Pulmonary artery endothelial cell (primary cell): ENCODE results near the gene CYP1B1. TPM values are rescaled to one million over a fixed set of nuclear protein-coding genes. Genes with fewer than 3 reads are reported as not detected.
"Not testable (repeated sequence)": the region's sequence is repeated elsewhere in the genome, so short reads cannot be mapped to it uniquely, and the experiment has no call there.

Source experiments
- DNase-seq: peaks from one replicate; pipeline ENCODE4 v3.0.0-alpha.2; 2011; ENCODE audit warnings: low read depth, low spot score
- total RNA-seq: library from RNA; depleted of rRNA; stranded (reverse); fragments of >200 nt; gene quantifications from 2 replicates; pipeline ENCODE4 v1.2.3, GENCODE V29; 2014

Gene CYP1B1
- 0.07 and 0.13 TPM in 2 replicates for total RNA-seq

- no peak for DNase-seq
These were observed at the start of gene CYP1B1 for GRCh38 chr2:38075507-38076151. CYP1B1 (minus strand) TSS chr2:38076151; CDS start chr2:38075388, 763 bp downstream.

GRCh38 chr2:38125007-38125406 is 49.1 kb upstream of the CYP1B1 start:
- no peak for DNase-seq

- no peak for DNase-seq
These were observed 48.0 kb upstream of the CYP1B1 start for GRCh38 chr2:38123911-38124310.

DNA sequence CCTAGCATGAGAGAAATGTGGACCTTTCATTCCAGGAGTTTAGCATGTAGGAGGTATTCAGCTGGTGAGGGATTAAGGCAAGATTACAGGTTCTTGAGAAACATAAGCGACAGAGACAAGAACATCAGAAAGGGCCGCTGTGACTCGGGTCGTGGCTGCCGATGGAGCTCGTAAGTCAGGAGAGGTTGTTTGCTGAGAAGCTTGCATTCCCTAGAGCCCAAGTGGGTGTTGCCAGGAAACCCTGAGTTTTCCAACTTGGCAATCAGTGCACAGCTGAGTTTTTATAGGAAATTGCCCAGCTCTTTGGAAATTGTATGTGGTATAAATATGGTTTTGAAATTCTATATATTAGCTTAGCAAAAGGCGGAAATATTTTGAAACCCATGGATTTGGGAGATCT is 46.4 kb upstream of the CYP1B1 start:
- DNase-seq = no peak

GRCh38 chr2:38121481-38121880 is 45.5 kb upstream of the CYP1B1 start:
- DNase-seq = no peak

- DNase-seq = no peak
These were observed 44.9 kb upstream of the CYP1B1 start for GRCh38 chr2:38120829-38121228.

DNA sequence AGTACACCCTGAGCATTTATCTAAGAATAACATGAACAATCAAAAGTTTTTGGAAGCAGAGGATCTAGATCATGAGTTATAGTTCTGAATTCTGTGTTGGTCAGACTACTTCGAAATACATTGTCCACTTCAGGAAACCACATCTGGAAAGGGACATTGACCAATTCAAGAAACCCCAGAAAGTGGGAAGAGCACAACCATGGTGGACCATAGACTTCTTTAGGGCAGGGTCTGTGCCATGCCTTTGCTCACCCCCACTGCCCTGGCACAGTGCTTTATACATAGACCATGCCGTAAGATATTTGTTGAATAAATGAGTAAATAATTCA is 44.3 kb upstream of the CYP1B1 start:
- no peak for DNase-seq

- no peak for DNase-seq
These were observed 40.8 kb upstream of the CYP1B1 start for GRCh38 chr2:38116762-38117161.

DNA sequence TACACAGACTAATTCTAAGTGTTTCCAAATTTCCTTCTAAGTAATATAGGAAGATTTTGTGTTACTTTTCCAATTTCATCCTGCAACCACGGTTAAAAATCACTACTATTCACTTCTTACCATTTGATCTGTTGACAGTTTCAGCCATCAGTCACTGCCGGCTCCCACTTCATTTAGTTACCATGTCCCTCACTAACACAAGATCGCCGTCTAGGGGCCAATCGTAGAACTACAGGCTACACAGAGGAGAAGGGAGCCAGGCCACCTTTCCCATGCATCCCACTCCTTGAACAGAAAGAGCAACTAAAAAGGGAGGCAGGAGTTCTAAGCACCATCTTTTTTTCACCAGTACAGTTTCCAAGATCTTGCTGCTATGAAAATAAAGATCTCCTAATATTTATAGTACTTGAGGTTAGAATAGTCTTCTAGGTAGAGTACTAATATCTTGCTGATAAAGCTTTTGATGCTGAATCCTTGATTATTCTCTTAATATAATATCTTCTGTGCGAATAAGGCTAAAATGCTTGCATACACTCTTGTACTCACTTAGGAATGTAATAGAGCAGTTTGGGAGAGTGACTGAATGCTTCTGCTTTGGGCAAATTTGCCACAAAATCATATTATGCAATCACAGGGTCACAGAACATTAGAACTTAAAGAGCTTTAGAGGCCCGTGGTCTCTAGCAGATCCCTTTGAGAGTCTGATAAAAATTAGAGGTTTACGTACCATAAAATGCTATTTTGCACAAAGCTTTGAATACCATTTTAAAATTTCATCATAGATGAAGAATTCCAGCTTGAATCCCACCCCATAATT is 39.5 kb upstream of the CYP1B1 start:
- peak; percentile 22 for DNase-seq

DNA sequence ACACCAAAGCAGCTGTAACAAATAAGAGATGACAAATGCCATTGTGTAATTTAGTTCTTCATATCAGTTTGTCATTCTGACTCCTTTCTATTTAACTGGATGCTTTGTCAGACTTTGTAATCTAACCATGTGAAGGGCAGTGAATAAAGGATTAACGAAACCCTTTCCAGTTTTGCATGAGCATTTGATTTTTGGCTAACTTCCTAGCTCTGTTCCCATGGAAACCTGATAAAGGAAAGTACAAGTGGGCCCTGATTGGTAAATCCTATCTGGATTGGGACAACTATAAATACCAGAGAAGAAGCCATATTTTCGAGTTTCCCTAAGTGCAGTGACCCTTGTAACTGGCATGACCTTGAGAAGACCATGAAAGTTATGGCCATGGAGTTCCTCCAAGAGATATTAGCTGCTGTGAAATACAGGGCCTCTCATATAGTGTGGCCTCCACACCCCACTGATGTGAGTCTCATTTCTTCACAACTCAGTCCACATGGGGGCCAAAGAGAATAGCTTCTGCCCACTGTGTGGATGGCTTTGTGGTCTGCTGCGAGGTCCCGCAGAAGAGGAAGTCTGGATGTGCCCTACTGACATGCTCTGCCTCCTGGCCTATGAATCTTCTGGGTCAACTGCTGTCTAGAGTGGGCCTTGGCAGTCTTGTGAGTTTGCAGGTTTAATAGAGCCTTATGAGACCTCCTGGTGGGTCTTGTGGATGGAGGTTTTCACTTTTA is 38.2 kb upstream of the CYP1B1 start:
- no peak for DNase-seq

DNA sequence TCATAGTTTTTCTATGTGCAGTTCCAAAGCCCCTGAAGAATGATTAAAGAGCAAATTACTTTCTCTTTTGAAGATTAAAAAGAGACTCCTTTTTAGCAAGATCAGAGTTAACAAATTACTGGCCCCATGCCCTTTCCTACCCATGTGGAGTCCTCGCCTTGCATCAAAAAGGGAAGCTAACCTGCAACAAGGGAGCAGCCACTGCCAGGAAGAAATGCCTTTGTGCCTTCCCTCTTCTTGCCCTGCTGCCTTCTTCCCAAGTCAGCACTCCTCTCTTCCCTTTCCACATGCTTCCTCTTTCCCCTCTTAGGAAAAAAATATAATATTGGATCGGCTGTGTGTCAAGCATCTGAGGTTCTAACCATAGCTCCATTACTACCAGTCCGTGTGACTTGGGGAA is 37.1 kb upstream of the CYP1B1 start:
- DNase-seq = no peak

DNA sequence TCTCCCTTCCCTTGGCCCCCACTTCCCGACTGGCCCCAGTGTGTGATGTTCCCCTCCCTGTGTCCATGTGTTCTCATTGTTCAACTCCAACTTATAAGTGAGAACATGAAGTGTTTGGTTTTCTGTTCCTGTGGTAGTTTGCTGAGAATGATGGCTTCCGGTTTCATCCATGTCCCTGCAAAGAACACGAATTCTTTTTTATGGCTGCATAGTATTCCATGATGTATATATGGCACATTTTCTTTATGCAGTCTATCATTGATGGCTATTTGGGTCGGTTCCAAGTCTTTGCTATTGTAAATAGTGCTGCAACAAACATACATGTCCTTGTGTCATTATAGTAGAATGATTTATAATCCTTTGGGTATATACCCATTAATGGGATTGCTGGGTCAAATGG is 35.4 kb upstream of the CYP1B1 start:
- not testable (repeated sequence) for DNase-seq

DNA sequence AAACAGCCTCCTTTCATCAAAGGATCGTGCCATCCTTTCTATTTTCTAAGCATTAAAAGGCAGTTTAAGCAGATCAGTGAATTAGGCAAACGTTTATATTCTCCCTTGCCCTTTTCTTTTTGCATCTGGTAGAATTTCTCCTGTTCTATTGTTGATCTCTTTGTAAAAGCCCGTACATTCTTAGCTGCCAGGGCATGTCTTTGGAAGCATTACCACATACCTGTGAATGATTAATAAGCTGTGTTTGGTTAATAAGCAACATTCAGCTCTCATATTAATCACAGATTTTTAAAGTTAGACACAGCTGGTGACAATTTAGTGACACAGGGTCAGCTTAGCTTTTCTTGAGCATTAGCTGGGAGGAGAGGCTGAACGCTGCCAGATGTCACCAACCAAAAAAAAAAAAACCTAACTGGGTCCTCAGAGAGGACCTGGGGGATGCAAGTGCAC is 33.8 kb upstream of the CYP1B1 start:
- DNase-seq = no peak

- no peak for DNase-seq
These were observed 33.2 kb upstream of the CYP1B1 start for GRCh38 chr2:38108907-38109731.

DNA sequence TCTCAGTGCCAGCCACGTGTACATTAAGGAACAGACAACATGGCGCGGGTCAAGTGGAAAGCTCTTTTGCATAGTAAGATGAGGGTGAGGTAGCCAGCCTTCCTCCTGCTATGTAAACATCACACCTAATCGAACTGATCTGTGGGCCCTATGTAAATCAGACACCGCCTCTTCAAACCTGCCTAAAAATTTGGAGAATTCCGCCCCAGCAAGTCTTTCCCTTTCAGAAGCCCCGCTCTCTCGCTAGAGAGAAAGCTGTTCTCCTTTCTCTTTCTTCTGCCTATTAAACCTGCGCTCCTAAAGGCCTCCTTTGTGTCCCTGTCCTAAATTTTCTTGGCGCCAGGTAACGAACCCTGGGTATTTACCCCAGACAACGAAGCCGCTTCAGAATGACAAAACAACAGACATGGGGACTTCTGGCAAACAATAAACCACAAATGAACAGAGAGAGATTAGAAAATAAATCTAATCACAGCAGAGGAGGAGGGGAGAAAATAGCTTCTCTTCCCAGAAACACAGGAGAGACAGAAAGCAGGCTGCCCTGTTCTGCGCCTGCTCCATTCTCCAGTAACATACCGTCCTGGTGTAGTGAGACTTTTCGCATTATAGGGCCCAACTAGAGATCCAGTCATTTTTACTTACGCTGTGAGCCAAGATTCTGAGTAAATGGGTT is 31.9 kb upstream of the CYP1B1 start:
- no peak for DNase-seq

- no peak for DNase-seq
These were observed 30.6 kb upstream of the CYP1B1 start for GRCh38 chr2:38106405-38107094.

DNA sequence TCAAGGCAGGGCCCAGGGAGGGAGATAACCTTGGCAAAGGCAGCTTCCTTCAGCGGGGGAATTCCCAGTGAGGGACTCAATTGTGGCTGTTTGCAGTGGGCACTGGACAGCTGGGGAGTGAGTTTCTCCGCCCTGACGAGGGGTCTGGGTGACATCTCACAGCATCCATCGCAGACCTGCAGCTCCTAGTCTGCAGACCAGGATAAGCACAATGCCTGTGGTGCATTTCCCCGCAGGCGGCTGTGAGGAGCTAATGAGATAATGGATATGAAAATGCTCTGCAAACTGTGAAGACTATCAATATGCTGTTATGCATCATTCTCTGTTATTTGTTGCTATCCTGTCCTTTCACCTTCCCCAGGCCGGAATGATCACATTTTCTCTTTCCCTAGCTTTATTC is 30.0 kb upstream of the CYP1B1 start:
- no peak for DNase-seq

DNA sequence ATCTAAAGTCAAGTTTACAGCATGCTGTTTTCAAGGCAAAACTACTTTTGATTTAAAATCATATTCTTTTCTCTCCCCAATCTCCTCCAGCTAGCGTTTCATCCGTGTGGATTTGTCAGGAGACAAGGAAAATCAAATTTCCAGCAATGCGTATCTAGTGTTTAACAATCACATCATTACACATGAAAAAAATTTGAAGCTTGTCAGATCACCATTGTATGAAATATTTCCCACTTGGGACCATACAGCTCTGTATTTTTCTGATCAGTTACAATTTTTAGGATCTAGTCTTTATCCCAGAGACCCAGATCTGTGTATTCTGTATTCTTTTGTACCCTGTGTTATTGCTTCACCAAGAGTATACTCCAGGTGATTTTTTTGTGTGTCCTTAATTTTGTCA is 28.6 kb upstream of the CYP1B1 start:
- no peak for DNase-seq

DNA sequence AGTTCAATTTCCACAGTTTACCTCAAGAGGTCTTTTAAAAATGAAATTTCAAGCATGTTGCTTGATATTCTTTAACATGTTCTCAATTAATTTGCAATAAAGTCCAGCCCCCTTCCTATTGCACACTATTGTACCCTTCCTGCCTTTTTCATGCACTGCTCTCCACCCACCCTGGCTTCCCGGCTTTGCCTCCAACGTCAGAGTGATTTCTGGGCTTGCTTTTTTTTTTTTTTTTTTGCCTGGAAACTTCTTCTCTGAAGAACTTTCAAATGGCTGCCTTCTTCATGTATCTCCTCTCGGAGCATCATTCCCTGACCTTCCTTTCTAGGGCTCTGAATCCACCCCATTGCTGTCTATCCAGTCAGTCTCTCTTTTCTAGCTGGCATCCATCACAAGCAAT is 24.4 kb upstream of the CYP1B1 start:
- DNase-seq = no peak
